Cardiac muscle cell (in vitro differentiated cells and primary cell): ENCODE data around the gene ITPRIP. TPM values are rescaled to one million over a fixed set of nuclear protein-coding genes. Genes with fewer than 3 reads are reported as not detected.
A peak's percentile ranks its signal among the peaks of the same experiment; 100 is the strongest.

Experiments used
- DNase-seq, 2 donors: peaks; one replicate each; pipeline versions ENCODE4 v3.0.0 to v3.0.0-alpha.2; 2010 to 2017; ENCODE audit warnings: low read depth in 1 of 2, low spot score in 1 of 2
- H3K27ac ChIP-seq: fragments of 200-600 bp; sonication (generic); 2 replicates; pipeline ENCODE4 v1.5.1; 2016
- H3K27me3 ChIP-seq: fragments of 200-600 bp; sonication (generic); 2 replicates; pipeline ENCODE4 v1.6.0; 2016; ENCODE audit warnings: control low read depth
- H3K36me3 ChIP-seq: fragments of 200-600 bp; sonication (generic); 2 replicates; pipeline ENCODE4 v1.5.1; 2016; ENCODE audit warnings: control low read depth
- H3K4me1 ChIP-seq: fragments of 200-600 bp; sonication (generic); 2 replicates; pipeline ENCODE4 v1.8.1; 2017; ENCODE audit warnings: low read depth, mild to moderate bottlenecking, mixed run types
- H3K4me3 ChIP-seq: fragments of 200-600 bp; sonication (generic); 2 replicates; pipeline ENCODE4 v1.5.1; 2016; ENCODE audit warnings: mild to moderate bottlenecking
- H3K9me3 ChIP-seq: fragments of 200-600 bp; sonication (generic); 2 replicates; pipeline ENCODE4 v1.5.1; 2017; ENCODE audit warnings: low read depth, mild to moderate bottlenecking, control low read depth
- polyA plus RNA-seq: library from polyadenylated mRNA; unstranded; fragments of >200 nt; fragmentation: Nextera tagmentation; extraction: Ambion mirVana; gene quantifications from 2 replicates; pipeline ENCODE4 v1.2.1, GENCODE V29; 2016
- total RNA-seq: library from RNA; depleted of rRNA; stranded (reverse); fragments of >200 nt; gene quantifications from 2 replicates; pipeline ENCODE4 v1.2.3, GENCODE V29; 2016
- TF ChIP-seq, protein P1 (sequence below): IDR thresholded peaks from 2 replicates; pipeline ENCODE4 v1.5.1; 2012; ENCODE audit warnings: low read depth, mild to moderate bottlenecking, low read length

Gene ITPRIP
- total and polyA plus RNA-seq, 2 experiments from 2014 or later: 19.0 to 20.1 TPM

DNA sequence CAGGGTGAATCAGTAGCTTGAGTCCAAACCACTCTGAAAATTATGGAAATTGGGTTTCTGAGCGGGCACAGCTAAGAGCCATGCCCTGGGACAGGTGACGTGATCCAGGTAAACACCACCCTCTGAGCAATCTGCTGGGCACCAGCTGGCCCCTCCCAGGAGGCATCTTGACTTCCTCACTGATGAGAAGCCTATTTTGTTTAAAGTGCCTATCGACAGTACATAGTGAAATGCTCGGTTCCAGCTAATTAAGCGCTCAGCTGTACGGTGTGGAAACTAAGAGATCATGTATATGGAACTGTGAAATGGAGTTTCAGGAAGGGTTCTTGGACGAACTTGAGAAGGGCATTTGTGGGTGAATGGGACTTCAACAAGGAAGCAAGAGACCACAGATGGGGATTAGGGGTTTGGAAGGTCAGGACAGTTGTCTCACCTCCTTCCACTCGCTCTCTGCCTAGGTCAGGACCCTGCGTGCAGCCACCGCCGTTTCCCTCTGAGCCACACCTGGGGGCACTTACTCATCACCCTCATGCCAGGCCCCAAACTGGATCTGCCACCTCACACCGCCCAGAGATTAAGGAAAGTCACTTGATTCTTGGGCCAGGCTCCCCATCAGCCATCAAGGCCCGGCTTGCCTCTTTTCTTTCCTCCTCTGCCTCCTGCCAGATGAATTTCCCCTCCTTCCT lies 3.2 kb downstream of the ITPRIP start:
- TF ChIP-seq, protein P1, sequence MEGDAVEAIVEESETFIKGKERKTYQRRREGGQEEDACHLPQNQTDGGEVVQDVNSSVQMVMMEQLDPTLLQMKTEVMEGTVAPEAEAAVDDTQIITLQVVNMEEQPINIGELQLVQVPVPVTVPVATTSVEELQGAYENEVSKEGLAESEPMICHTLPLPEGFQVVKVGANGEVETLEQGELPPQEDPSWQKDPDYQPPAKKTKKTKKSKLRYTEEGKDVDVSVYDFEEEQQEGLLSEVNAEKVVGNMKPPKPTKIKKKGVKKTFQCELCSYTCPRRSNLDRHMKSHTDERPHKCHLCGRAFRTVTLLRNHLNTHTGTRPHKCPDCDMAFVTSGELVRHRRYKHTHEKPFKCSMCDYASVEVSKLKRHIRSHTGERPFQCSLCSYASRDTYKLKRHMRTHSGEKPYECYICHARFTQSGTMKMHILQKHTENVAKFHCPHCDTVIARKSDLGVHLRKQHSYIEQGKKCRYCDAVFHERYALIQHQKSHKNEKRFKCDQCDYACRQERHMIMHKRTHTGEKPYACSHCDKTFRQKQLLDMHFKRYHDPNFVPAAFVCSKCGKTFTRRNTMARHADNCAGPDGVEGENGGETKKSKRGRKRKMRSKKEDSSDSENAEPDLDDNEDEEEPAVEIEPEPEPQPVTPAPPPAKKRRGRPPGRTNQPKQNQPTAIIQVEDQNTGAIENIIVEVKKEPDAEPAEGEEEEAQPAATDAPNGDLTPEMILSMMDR: no peak
- H3K36me3 ChIP-seq: no peaks in the 10 kb centered on the region
- no peak for DNase-seq
- H3K27ac ChIP-seq: peak overlapping the region; percentile 9
- H3K4me3 ChIP-seq: no peak overlapping the region
- no peaks in the 10 kb centered on the region for H3K27me3 ChIP-seq
- no peaks in the 10 kb centered on the region for H3K9me3 ChIP-seq
- H3K4me1 ChIP-seq: peaks cover 63% of the 10 kb centered on the region

DNA sequence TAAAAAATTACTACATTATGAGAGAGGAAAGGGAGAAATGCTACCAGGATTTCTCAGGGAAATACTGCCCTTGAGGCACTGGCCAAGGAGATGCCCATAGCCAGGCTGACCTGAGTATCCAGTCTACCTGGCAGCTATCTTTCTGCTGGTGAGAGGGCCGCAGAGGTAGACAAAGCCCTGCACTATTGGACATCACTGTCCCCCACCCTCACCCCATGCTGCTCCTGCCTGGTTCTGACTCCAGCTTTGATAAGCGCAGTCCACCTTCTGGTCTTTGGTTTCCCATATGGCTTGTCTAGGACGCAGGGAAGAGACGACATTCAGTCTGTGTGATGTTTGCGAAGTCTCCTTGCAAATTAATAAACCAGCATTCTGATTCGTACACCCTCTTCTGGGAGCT lies 3.7 kb downstream of the ITPRIP start:
- peaks cover 64% of the 10 kb centered on the region for H3K4me1 ChIP-seq
- TF ChIP-seq, protein P1: no peak
- no peaks in the 10 kb centered on the region for H3K9me3 ChIP-seq
- H3K27ac ChIP-seq: peak overlapping the region; percentile 84
- DNase-seq: no peak
- H3K27me3 ChIP-seq: no peaks in the 10 kb centered on the region
- H3K4me3 ChIP-seq: no peak overlapping the region
- H3K36me3 ChIP-seq: no peaks in the 10 kb centered on the region

DNA sequence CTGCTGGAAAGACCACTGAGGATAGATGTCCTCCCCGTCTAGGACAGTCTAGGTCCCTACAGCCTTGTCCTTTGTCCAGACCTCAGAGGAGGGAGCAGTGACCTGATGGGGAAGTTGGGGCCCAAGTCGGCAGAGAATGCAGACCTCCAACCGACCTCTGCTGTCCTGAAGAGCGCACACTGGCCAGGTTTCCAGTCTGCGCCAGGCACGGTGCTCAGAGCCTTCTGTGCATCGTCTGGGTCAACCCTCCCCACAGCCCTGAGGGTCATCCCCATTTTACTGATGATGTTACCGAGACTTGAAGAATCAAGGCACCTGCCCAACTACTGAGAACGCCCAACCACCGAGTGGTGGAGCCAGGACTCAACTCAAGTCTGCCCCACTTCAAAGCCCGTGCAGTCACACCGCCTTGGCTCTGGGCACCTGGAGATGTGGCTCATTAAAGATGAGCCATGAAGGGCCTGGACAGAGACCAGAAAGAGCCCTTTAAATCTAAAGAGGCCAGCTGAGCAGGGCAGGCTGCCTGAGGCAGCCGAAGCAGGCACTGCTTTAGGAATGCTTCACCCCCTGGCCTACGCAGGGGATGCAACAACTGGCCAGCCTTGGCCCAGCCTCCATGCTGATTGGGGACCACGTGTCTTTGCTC lies 4.4 kb downstream of the ITPRIP start:
- DNase-seq: no peak
- Histone ChIP-seq H3K36me3 (no peaks in the 10 kb centered on the region), H3K9me3 (no peaks in the 10 kb centered on the region), H3K4me1 (peaks cover 65% of the 10 kb centered on the region), H3K27ac (peak overlapping the region; percentile 84), H3K4me3 (no peak overlapping the region), H3K27me3 (no peaks in the 10 kb centered on the region)
- TF ChIP-seq, protein P1: no peak

DNA sequence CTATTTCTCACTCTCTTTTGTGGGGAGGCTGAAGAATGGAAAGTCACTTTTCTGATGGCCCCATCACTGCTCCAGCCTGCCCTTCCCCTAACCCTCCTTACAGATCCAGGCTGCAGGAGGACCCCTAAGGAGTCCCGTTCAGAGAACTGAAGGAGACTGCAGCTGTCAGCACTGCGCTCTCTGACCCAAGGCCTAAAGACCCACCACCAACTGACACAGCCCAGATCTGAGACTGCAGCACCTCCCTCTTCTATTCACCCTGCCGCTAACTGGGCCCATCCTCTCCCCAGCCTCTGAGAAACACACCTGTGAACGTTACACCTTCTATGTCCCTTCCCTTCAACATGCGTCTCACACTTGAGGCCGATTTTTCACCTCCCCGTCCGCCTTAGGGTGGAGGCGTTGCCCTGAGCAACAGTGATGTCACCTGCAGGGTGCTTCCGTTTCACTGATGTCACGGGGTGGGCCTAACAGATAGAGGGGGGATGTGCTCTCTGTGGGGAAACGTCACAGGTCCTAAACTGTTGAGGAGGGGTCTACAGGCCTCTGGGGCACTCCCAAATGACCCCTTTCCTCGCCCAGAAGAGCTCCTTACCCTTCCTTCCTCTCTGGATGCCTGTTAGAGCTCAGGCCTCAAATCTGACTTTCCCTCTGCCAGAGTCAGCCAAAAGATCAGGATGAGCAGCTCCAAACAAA lies 5.1 kb downstream of the ITPRIP start:
- peak in 1 of 2 donors; percentile 47 for DNase-seq
- TF ChIP-seq, protein P1: no peak
- H3K27ac ChIP-seq: peak overlapping the region; percentile 84
- no peaks in the 10 kb centered on the region for H3K36me3 ChIP-seq
- H3K4me1 ChIP-seq: peaks cover 72% of the 10 kb centered on the region
- no peaks in the 10 kb centered on the region for H3K27me3 ChIP-seq
- H3K4me3 ChIP-seq: no peak overlapping the region
- no peaks in the 10 kb centered on the region for H3K9me3 ChIP-seq

DNA sequence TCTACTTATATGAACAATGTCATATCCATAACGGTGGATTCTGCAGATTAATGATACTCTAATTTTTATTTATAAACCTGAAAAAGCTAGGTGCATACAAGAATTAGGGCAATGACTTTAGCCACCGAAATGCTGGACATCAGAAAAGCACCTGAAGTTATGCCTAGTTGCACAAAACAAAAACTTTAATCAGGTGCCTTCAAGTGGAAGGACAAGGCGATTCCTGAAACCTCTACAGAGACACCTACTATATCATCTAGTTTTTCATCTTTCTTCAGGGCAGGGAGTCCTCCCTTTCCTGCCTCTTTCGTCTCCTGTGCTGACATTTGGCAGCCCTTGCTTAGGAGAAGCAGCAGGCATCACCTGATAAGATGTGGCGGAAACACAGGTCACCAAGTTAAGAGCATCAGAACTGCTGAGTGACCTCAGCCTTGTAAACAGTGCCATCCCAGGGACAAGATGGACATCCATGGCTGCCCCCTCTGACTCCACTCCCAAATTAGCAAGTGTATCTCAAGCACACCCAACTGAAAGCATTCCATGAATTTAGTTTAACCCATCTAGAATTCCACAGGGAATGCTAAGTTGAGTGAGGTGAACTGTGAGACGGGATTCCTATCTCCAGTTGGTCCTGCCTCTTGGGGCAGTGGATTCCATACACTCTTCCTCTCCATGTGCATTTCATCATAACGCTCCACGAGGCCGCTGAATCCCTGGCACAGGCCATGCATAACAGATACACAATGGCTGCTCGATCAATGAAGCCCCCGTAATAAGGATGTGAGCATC lies 5.8 kb downstream of the ITPRIP start:
- H3K27ac ChIP-seq: peak overlapping the region; percentile 84
- no peak overlapping the region for H3K4me3 ChIP-seq
- DNase-seq: peak; percentile 45 to 59
- H3K4me1 ChIP-seq: peaks cover 79% of the 10 kb centered on the region
- TF ChIP-seq, protein P1: no peak
- H3K36me3 ChIP-seq: no peaks in the 10 kb centered on the region
- H3K9me3 ChIP-seq: no peaks in the 10 kb centered on the region
- H3K27me3 ChIP-seq: no peaks in the 10 kb centered on the region
